PC-3 (cell line): Measurements from ENCODE around the gene DIS3L. TPM values are rescaled to one million over a fixed set of nuclear protein-coding genes. Genes with fewer than 3 reads are reported as not detected.
"Not testable (repeated sequence)": the region's sequence is repeated elsewhere in the genome, so short reads cannot be mapped to it uniquely, and the experiment has no call there.

Source experiments
- ATAC-seq: fragments of 200-7000 bp; cut with Tn5 transposase; 2 replicates; pipeline ENCODE4 v1.9.1; 2020; ENCODE audit warnings: mild to moderate bottlenecking, moderate library complexity
- BruUV-seq: library from RNA; stranded (reverse); fragments of 400-500 nt; replicated peaks from 2 replicates; lab custom pipeline; 2021; lab: Mats Ljungman, UMichigan
- CTCF ChIA-PET: fragments of 300-600 bp; sonication (Branson Sonifier 250); formaldehyde crosslinking; loops from one replicate; lab custom pipeline; 2022; ENCODE audit warnings: antibody characterized with exemption; lab: Charles Lee
- POLR2A ChIA-PET: fragments of 300-600 bp; sonication (Branson Sonifier 250); formaldehyde crosslinking; loops from one replicate; lab custom pipeline; 2022; ENCODE audit warnings: antibody characterized with exemption; ENCODE audit not compliant: unreplicated experiment; lab: Charles Lee
- DNase-seq: peaks from one replicate; pipeline ENCODE4 v3.0.0-alpha.2; 2015
- H2AFZ ChIP-seq: fragments of 300-600 bp; sonication (generic); 2 replicates; pipeline ENCODE4 v1.6.0; 2016; ENCODE audit warnings: antibody characterized with exemption, low read length
- H3F3A ChIP-seq: fragments of 300-600 bp; sonication (generic); one replicate; pipeline ENCODE4 v1.6.0; 2017; ENCODE audit warnings: antibody characterized with exemption, low read length, control low read depth, mild to moderate bottlenecking; ENCODE audit not compliant: unreplicated experiment
- H3K27ac ChIP-seq: fragments of 300-600 bp; sonication (generic); 2 replicates; pipeline ENCODE4 v1.5.1; 2016; ENCODE audit warnings: mild to moderate bottlenecking, low read length
- H3K27me3 ChIP-seq: fragments of 300-600 bp; sonication (generic); 2 replicates; pipeline ENCODE4 v1.6.1; 2016; ENCODE audit warnings: low read length, mixed read lengths
- H3K36me3 ChIP-seq: fragments of 300-600 bp; sonication (generic); 2 replicates; pipeline ENCODE4 v1.6.1; 2016; ENCODE audit warnings: low read depth, mixed run types, low read length, mixed read lengths
- H3K4me1 ChIP-seq: fragments of 300-600 bp; sonication (generic); 2 replicates; pipeline ENCODE4 v1.5.1; 2016; ENCODE audit warnings: low read length; ENCODE audit not compliant: insufficient read depth
- H3K4me2 ChIP-seq: fragments of 300-600 bp; sonication (generic); 2 replicates; pipeline ENCODE4 v1.6.0; 2016; ENCODE audit warnings: low read length
- H3K4me3 ChIP-seq: fragments of 300-600 bp; sonication (generic); 2 replicates; pipeline ENCODE4 v1.5.1; 2016; ENCODE audit warnings: mild to moderate bottlenecking, low read length, mixed read lengths
- H3K79me2 ChIP-seq: fragments of 300-600 bp; sonication (generic); 2 replicates; pipeline ENCODE4 v1.6.1; 2017; ENCODE audit warnings: low read length, mixed read lengths
- H3K9ac ChIP-seq: fragments of 300-600 bp; sonication (generic); 2 replicates; pipeline ENCODE4 v1.6.0; 2016; ENCODE audit warnings: mild to moderate bottlenecking, low read length
- H3K9me2 ChIP-seq: fragments of 300-600 bp; sonication (generic); replicated peaks from 2 replicates; pipeline ENCODE4 v1.6.1; 2016; ENCODE audit warnings: mixed run types, low read length, mixed read lengths
- H3K9me3 ChIP-seq: fragments of 300-600 bp; sonication (generic); 2 replicates; pipeline ENCODE4 v1.6.1; 2016; ENCODE audit warnings: low read length, mixed read lengths
- H4K20me1 ChIP-seq: fragments of 300-600 bp; sonication (generic); 2 replicates; pipeline ENCODE4 v1.6.1; 2016; ENCODE audit warnings: low read length, mixed read lengths
- CTCF ChIP-seq: fragments of 300-600 bp; sonication (generic); conservative IDR thresholded peaks from 2 replicates; pipeline ENCODE4 v1.5.1; 2017; ENCODE audit warnings: antibody characterized with exemption, low read depth, mild to moderate bottlenecking, low read length
- EZH2 ChIP-seq: fragments of 300-600 bp; sonication (generic); IDR thresholded peaks from one replicate; pipeline ENCODE4 v1.6.1; 2017; ENCODE audit warnings: antibody characterized with exemption, mild to moderate bottlenecking, low read length; ENCODE audit not compliant: unreplicated experiment
- EZH2phosphoT487 ChIP-seq: fragments of 300-600 bp; sonication (generic); IDR thresholded peaks from 2 replicates; pipeline ENCODE4 v1.6.1; 2018; ENCODE audit warnings: mild to moderate bottlenecking, antibody characterized with exemption, low read length, borderline replicate concordance
- intact Hi-C: fragments of 100-400 bp; cut with micrococcal nuclease; formaldehyde crosslinking; loops from 2 replicates; pipeline ENCODE4 v1.9.0; 2023
- total RNA-seq: library from RNA; depleted of rRNA; stranded (reverse); fragments of >200 nt; gene quantifications from 2 replicates; pipeline ENCODE4 v1.2.3, GENCODE V29; 2014

DIS3L gene
- total RNA-seq, 1 experiment from 2014 or later: 18.7 TPM

GRCh38 chr15:66359740-66360139 is 66.4 kb downstream of the DIS3L start:
- Histone ChIP-seq H3K36me3 (no peaks in the 10 kb centered on the region), H3K9ac (no peak overlapping the region), H3K9me3 (no peaks in the 10 kb centered on the region), H3F3A (peaks cover 4% of the 10 kb centered on the region), H2AFZ (peak overlapping the region; percentile 26; the same call in 1 of the 2 replicates), H3K9me2 (no peaks in the 10 kb centered on the region), H3K4me2 (peak overlapping the region; percentile 39), H3K27me3 (no peaks in the 10 kb centered on the region), H3K4me3 (no peak overlapping the region), H3K27ac (peak overlapping the region; percentile 61), H4K20me1 (no peaks in the 10 kb centered on the region), H3K79me2 (peaks cover 15% of the 10 kb centered on the region), H3K4me1 (peaks cover 16% of the 10 kb centered on the region)
- CTCF ChIA-PET: no interaction called here
- DNase-seq (peak; percentile 76), ATAC-seq (peak; percentile 55)
- TF ChIP-seq CTCF (no peak), EZH2 (no peak), EZH2phosphoT487 (no peak)
- POLR2A ChIA-PET: no interaction called here
- intact Hi-C loops: no loop called here
- BruUV-seq: no TSS peak

GRCh38 chr15:66361745-66362460 is 68.5 kb downstream of the DIS3L start:
- POLR2A ChIA-PET: not testable (repeated sequence)

GRCh38 chr15:66362776-66363175 is 69.4 kb downstream of the DIS3L start:
- Histone ChIP-seq H3K4me1 (peaks cover 12% of the 10 kb centered on the region), H3K4me2 (no peak overlapping the region), H3K9me3 (no peaks in the 10 kb centered on the region), H3K9ac (no peak overlapping the region), H3K4me3 (no peak overlapping the region), H3K79me2 (no peaks in the 10 kb centered on the region), H2AFZ (no peak overlapping the region), H3K9me2 (no peaks in the 10 kb centered on the region), H3K27me3 (no peaks in the 10 kb centered on the region), H3K27ac (no peak overlapping the region), H3F3A (peaks cover 4% of the 10 kb centered on the region), H4K20me1 (no peaks in the 10 kb centered on the region), H3K36me3 (no peaks in the 10 kb centered on the region)
- ChIA-PET POLR2A (no interaction called here), CTCF (no interaction called here)
- TF ChIP-seq EZH2: no peak
- TF ChIP-seq CTCF: no peak
- no peak for TF ChIP-seq EZH2phosphoT487
- no TSS peak for BruUV-seq
- ATAC-seq: no peak
- no peak for DNase-seq
- intact Hi-C loops: no loop called here

More at GRCh38 chr15:66361745-66362460, 68.5 kb downstream of the DIS3L start:
- H3K27ac ChIP-seq, CTCF ChIA-PET, H2AFZ ChIP-seq, H3K9me3 ChIP-seq, H3F3A ChIP-seq, H3K36me3 ChIP-seq, H3K9me2 ChIP-seq, H3K79me2 ChIP-seq, H4K20me1 ChIP-seq, ATAC-seq, DNase-seq, H3K4me3 ChIP-seq, BruUV-seq, H3K4me2 ChIP-seq, H3K27me3 ChIP-seq, intact Hi-C loops, H3K9ac ChIP-seq: not testable (repeated sequence)
- H3K4me1 ChIP-seq: peaks cover 15% of the 10 kb centered on the region
